C4-2B (cell line): ENCODE data around the gene SLC26A4.

Source experiments
- CTCF ChIP-seq: fragments of 450-650 bp; conservative IDR thresholded peaks from 2 replicates; pipeline ENCODE4 v1.5.1; 2017; ENCODE audit warnings: mild to moderate bottlenecking
- ZFX ChIP-seq: fragments of 450-650 bp; IDR thresholded peaks from 2 replicates; pipeline ENCODE4 v1.6.1; 2017

GRCh38 chr7:107690611-107691010, 30.0 kb downstream of the SLC26A4 start:
- TF ChIP-seq CTCF, result no peak
- TF ChIP-seq ZFX, result no peak
